SK-N-SH (cell line): Measurements from ENCODE around the gene SYNGR4. TPM values are rescaled to one million over a fixed set of nuclear protein-coding genes. Genes with fewer than 3 reads are reported as not detected.

Source experiments
- CTCF ChIA-PET: fragments of 300-600, 350-600 bp; formaldehyde crosslinking; extraction: SDS; loops from one replicate; lab custom pipeline; 2021; lab: Yijun Ruan, JAX
- POLR2A ChIA-PET: fragments of 350-600 bp; sonication (Branson Sonifier 250); formaldehyde crosslinking; extraction: SDS; loops from one replicate; lab custom pipeline; 2020; ENCODE audit warnings: antibody characterized with exemption, inconsistent platforms; lab: Yijun Ruan, JAX
- DNase-seq: peaks from one replicate; pipeline ENCODE4 v3.0.0; 2012
- H2AFZ ChIP-seq: fragments of 200-600 bp; sonication (generic); 2 replicates; pipeline ENCODE4 v1.8.1; 2016; ENCODE audit warnings: antibody characterized with exemption, mild to moderate bottlenecking, low read depth
- H3F3A ChIP-seq: fragments of 200-600 bp; sonication (generic); replicated peaks from 2 replicates; pipeline ENCODE3; 2016; ENCODE audit warnings: antibody characterized with exemption, mild to moderate bottlenecking; ENCODE audit not compliant: insufficient read depth
- H3K27ac ChIP-seq, 2 experiments: fragments of 200-500 bp in 1 of 2; fragments of 200-600 bp in 1 of 2; sonication (Bioruptor generic) in 1 of 2; sonication (generic), shearing (Covaris generic) in 1 of 2; 2 replicates each; pipeline versions ENCODE4 v1.5.1 to v1.6.1; 2014 to 2016; ENCODE audit warnings: low read depth in 2 of 2, inconsistent platforms in 1 of 2, low read length in 1 of 2, mild to moderate bottlenecking in 1 of 2, mixed read lengths in 1 of 2
- H3K27me3 ChIP-seq: fragments of 200-600 bp; sonication (generic), shearing (Covaris generic); 2 replicates; pipeline ENCODE4 v1.6.1; 2016; ENCODE audit warnings: mixed run types; ENCODE audit not compliant: insufficient read depth
- H3K36me3 ChIP-seq, 2 experiments: fragments of 200-500 bp in 1 of 2; fragments of 200-600 bp in 1 of 2; sonication (Bioruptor generic) in 1 of 2; sonication (generic) in 1 of 2; replicated peaks in 1 of 2; 2 replicates each; pipeline versions ENCODE3 to v1.5.1; 2014 to 2016; ENCODE audit warnings: low read length in 1 of 2, mild to moderate bottlenecking in 1 of 2; ENCODE audit not compliant: insufficient read depth in 2 of 2, control insufficient read depth in 1 of 2
- H3K4me1 ChIP-seq, 2 experiments: fragments of 200-500 bp in 1 of 2; fragments of 200-600 bp in 1 of 2; sonication (Bioruptor generic) in 1 of 2; sonication (generic), shearing (Covaris generic) in 1 of 2; 2 replicates each; pipeline versions ENCODE4 v1.5.1 to v1.6.1; 2014 to 2016; ENCODE audit warnings: low read depth in 1 of 2, low read length in 1 of 2, mixed run types in 1 of 2; ENCODE audit not compliant: insufficient read depth in 2 of 2, control insufficient read depth in 1 of 2
- H3K4me2 ChIP-seq: fragments of 200-600 bp; sonication (generic), shearing (Covaris generic); 2 replicates; pipeline ENCODE4 v1.6.1; 2017; ENCODE audit warnings: mixed run types
- H3K4me3 ChIP-seq, 2 experiments: fragments of 200-500 bp in 1 of 2; fragments of 200-600 bp in 1 of 2; sonication (Bioruptor generic) in 1 of 2; sonication (generic), shearing (Covaris generic) in 1 of 2; 2 replicates each; pipeline versions ENCODE4 v1.5.1 to v1.8.1; 2014 to 2016; ENCODE audit warnings: low read depth in 2 of 2, inconsistent platforms in 1 of 2, low read length in 1 of 2, mild to moderate bottlenecking in 1 of 2, mixed read lengths in 1 of 2, moderate library complexity in 1 of 2
- H3K79me2 ChIP-seq: fragments of 200-600 bp; sonication (generic); 2 replicates; pipeline ENCODE4 v1.8.1; 2017; ENCODE audit warnings: mild to moderate bottlenecking; ENCODE audit not compliant: insufficient read depth
- H3K9ac ChIP-seq: fragments of 200-600 bp; sonication (generic); 2 replicates; pipeline ENCODE4 v1.6.1; 2017; ENCODE audit warnings: mixed run types
- H3K9me2 ChIP-seq: fragments of 200-600 bp; sonication (generic); 2 replicates; pipeline ENCODE4 v1.6.1; 2017; ENCODE audit warnings: mixed run types
- H3K9me3 ChIP-seq: fragments of 200-600 bp; sonication (generic); 2 replicates; pipeline ENCODE4 v1.6.1; 2017; ENCODE audit warnings: mixed run types, mild to moderate bottlenecking, moderate library complexity
- H4K20me1 ChIP-seq: fragments of 200-600 bp; sonication (generic); 2 replicates; pipeline ENCODE4 v1.6.1; 2017; ENCODE audit warnings: mild to moderate bottlenecking, mixed run types; ENCODE audit not compliant: insufficient read depth
- CHD2 ChIP-seq: fragments of 150-350 bp; IDR thresholded peaks from 2 replicates; pipeline ENCODE4 v1.6.1; 2018; ENCODE audit warnings: low read length; ENCODE audit not compliant: partially characterized antibody
- ELF1 ChIP-seq: IDR thresholded peaks from 2 replicates; pipeline ENCODE4 v1.4.0; 2012
- EZH2phosphoT487 ChIP-seq: fragments of 200-600 bp; sonication (generic); IDR thresholded peaks from 2 replicates; pipeline ENCODE4 v1.6.1; 2017; ENCODE audit warnings: low read depth, mixed run types, mild to moderate bottlenecking, antibody characterized with exemption, moderate library complexity, borderline replicate concordance
- FOSL2 ChIP-seq: IDR thresholded peaks from 2 replicates; pipeline ENCODE4 v1.4.0; 2012; ENCODE audit warnings: low read depth, mild to moderate bottlenecking, moderate library complexity, borderline replicate concordance
- GABPA ChIP-seq: IDR thresholded peaks from 2 replicates; pipeline ENCODE4 v1.4.0; 2012; ENCODE audit warnings: low read depth, mild to moderate bottlenecking
- GATA2 ChIP-seq: sonication (generic); formaldehyde crosslinking; IDR thresholded peaks from 2 replicates; pipeline ENCODE4 v1.5.0; 2020; ENCODE audit warnings: mild to moderate bottlenecking, missing genetic modification reagents
- IRF3 ChIP-seq: fragments of 150-350 bp; IDR thresholded peaks from 2 replicates; pipeline ENCODE4 v1.6.1; 2016; ENCODE audit warnings: mild to moderate bottlenecking, low read depth, low read length
- NFIC ChIP-seq: IDR thresholded peaks from 2 replicates; pipeline ENCODE4 v1.4.0; 2012; ENCODE audit warnings: borderline replicate concordance
- REST ChIP-seq: IDR thresholded peaks from 2 replicates; pipeline ENCODE4 v1.6.1; 2012; ENCODE audit warnings: mild to moderate bottlenecking, low read depth, low read length, moderate library complexity
- RXRA ChIP-seq: IDR thresholded peaks from 2 replicates; pipeline ENCODE4 v1.4.0; 2012; ENCODE audit warnings: low read depth, mild to moderate bottlenecking, borderline replicate concordance
- TAF1 ChIP-seq: IDR thresholded peaks from 2 replicates; pipeline ENCODE4 v1.6.1; 2012; ENCODE audit warnings: low read depth, mild to moderate bottlenecking, low read length, moderate library complexity, borderline replicate concordance
- TCF12 ChIP-seq: IDR thresholded peaks from 2 replicates; pipeline ENCODE4 v1.4.0; 2012
- TEAD4 ChIP-seq: IDR thresholded peaks from 2 replicates; pipeline ENCODE4 v1.4.0; 2012; ENCODE audit warnings: mild to moderate bottlenecking, borderline replicate concordance; ENCODE audit not compliant: insufficient read depth
- USF1 ChIP-seq: IDR thresholded peaks from 2 replicates; pipeline ENCODE4 v1.4.0; 2012; ENCODE audit warnings: low read depth, borderline replicate concordance
- YY1 ChIP-seq: IDR thresholded peaks from 2 replicates; pipeline ENCODE4 v1.4.0; 2012; ENCODE audit warnings: low read depth, mild to moderate bottlenecking
- WGBS: methylation state at CpG from one replicate; pipeline ENCODE4 v1.1.6; 2017; ENCODE audit warnings: low lambda C conversion rate; 5-methylcytosine and 5-hydroxymethylcytosine counted together
- polyA plus RNA-seq, 3 experiments: library from polyadenylated mRNA; depleted of rRNA; stranded (reverse); fragments of >200 nt; gene quantifications; 2 replicates each; pipeline ENCODE4 v1.2.3, GENCODE V29; 2012
- TF ChIP-seq, protein P1 (sequence below): IDR thresholded peaks from 2 replicates; pipeline ENCODE4 v1.4.0; 2012; ENCODE audit warnings: low read depth
- TF ChIP-seq, protein P2 (sequence below): IDR thresholded peaks from 2 replicates; pipeline ENCODE4 v1.4.0; 2012; ENCODE audit warnings: low read depth, borderline replicate concordance
- TF ChIP-seq, protein P3 (sequence below): fragments of 150-350 bp; IDR thresholded peaks from 2 replicates; pipeline ENCODE4 v1.6.1; 2017; ENCODE audit warnings: antibody characterized with exemption, low read length, low read depth, borderline replicate concordance

The SYNGR4 gene
- polyA plus RNA-seq, 1 of the 3 experiments (the other 2 are of a cell fraction): 0.08 TPM

DNA sequence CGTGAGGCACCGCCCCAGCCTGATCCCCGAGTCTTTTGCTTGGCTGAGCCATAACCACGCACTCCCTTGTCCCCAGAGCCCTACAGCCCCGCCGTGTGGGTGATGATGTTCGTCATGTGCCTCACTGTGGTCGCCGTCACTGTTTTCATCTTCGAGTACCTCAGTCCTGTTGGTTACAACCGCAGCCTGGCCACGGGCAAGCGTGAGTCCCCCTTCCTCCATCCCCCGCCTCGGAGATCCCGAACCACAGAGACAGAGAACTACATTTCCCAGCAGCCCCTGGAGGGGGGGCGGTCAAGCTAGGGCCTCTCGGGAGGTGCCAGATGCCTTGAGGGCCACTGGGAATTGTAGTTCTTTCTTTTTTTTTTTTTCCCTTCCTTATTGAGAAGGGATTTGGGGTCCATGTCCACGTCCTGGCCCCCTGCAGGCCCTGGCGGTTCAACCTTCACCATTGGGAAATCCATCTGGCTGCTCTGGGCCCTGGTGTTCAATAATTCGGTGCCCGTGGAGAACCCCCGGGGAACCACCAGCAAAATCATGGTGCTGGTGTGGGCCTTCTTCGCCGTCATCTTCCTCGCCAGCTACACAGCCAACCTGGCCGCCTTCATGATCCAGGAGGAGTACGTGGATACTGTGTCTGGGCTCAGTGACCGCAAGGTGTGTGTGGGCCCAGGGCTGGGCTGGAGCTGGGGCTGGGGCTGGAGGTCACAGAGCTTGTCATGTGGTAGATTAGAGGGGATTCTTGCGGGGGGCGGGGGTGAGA is 55.2 kb downstream of the SYNGR4 start:
- H3K27me3 ChIP-seq: no peaks in the 10 kb centered on the region
- TF ChIP-seq GATA2: no peak
- TF ChIP-seq ELF1: no peak
- no peak for TF ChIP-seq TEAD4
- no peak for TF ChIP-seq GABPA
- TF ChIP-seq, protein P1, sequence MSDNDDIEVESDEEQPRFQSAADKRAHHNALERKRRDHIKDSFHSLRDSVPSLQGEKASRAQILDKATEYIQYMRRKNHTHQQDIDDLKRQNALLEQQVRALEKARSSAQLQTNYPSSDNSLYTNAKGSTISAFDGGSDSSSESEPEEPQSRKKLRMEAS: no peak
- TF ChIP-seq, protein P2, sequence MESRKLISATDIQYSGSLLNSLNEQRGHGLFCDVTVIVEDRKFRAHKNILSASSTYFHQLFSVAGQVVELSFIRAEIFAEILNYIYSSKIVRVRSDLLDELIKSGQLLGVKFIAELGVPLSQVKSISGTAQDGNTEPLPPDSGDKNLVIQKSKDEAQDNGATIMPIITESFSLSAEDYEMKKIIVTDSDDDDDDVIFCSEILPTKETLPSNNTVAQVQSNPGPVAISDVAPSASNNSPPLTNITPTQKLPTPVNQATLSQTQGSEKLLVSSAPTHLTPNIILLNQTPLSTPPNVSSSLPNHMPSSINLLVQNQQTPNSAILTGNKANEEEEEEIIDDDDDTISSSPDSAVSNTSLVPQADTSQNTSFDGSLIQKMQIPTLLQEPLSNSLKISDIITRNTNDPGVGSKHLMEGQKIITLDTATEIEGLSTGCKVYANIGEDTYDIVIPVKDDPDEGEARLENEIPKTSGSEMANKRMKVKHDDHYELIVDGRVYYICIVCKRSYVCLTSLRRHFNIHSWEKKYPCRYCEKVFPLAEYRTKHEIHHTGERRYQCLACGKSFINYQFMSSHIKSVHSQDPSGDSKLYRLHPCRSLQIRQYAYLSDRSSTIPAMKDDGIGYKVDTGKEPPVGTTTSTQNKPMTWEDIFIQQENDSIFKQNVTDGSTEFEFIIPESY: peak; percentile 39; the same call in 1 of the 2 replicates
- TF ChIP-seq CHD2: peak; percentile 90
- TF ChIP-seq TCF12: no peak
- no peak for TF ChIP-seq RXRA
- TF ChIP-seq YY1: no peak
- TF ChIP-seq, protein P3, sequence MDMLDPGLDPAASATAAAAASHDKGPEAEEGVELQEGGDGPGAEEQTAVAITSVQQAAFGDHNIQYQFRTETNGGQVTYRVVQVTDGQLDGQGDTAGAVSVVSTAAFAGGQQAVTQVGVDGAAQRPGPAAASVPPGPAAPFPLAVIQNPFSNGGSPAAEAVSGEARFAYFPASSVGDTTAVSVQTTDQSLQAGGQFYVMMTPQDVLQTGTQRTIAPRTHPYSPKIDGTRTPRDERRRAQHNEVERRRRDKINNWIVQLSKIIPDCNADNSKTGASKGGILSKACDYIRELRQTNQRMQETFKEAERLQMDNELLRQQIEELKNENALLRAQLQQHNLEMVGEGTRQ: no peak
- no peak for TF ChIP-seq EZH2phosphoT487
- no peak for TF ChIP-seq NFIC
- no peak for TF ChIP-seq IRF3
- TF ChIP-seq TAF1: no peak
- no peak for TF ChIP-seq USF1
- no peak for TF ChIP-seq FOSL2
- TF ChIP-seq REST: no peak
- TF ChIP-seq, all 33 proteins: peak for 2
- WGBS: 80% methylated on average over 31 of the region's 31 CpGs
- H3K4me1 ChIP-seq: no peaks in the 10 kb centered on the region; a peak in 2 of 4 replicates
- H3F3A ChIP-seq: peaks cover 9% of the 10 kb centered on the region
- H3K9me3 ChIP-seq: no peaks in the 10 kb centered on the region
- no peaks in the 10 kb centered on the region for H4K20me1 ChIP-seq
- no peak overlapping the region for H3K9ac ChIP-seq
- no peaks in the 10 kb centered on the region for H3K9me2 ChIP-seq
- H3K79me2 ChIP-seq: no peaks in the 10 kb centered on the region
- peak; percentile 87 for DNase-seq
- ChIA-PET POLR2A (interaction anchor here (0.9 kb wide), 1 partner anchor 1572 kb away, joined by 3 read pairs; no protein-coding TSS in a partner anchor), CTCF (interaction anchor here (1.2 to 1.6 kb wide), 2 partner anchors 20 to 71 kb away, joined by 3 to 4 read pairs; no protein-coding TSS in a partner anchor)
- no peaks in the 10 kb centered on the region for H3K36me3 ChIP-seq
- no peak overlapping the region for H2AFZ ChIP-seq
- no peak overlapping the region for H3K4me2 ChIP-seq
- H3K4me3 ChIP-seq: no peak overlapping the region
- no peak overlapping the region for H3K27ac ChIP-seq
